ENCODE results near the gene MRPL38.

MRPL38 gene

GRCh38 chr17:75906143-75906884 lies 1.6 kb upstream of the MRPL38 start:
- in situ Hi-C loops (cut with MboI; ENCODE audit: low pct_unique_long_range_greater_than_20kb, low sequenced_read_pairs, unreplicated experiment): loop anchor here (10.0 to 25.0 kb wide), 2 partner anchors 98 to 406 kb away; partner anchors contain the start of genes CDK3 and QRICH2
- TF ChIP-seq, protein P1, sequence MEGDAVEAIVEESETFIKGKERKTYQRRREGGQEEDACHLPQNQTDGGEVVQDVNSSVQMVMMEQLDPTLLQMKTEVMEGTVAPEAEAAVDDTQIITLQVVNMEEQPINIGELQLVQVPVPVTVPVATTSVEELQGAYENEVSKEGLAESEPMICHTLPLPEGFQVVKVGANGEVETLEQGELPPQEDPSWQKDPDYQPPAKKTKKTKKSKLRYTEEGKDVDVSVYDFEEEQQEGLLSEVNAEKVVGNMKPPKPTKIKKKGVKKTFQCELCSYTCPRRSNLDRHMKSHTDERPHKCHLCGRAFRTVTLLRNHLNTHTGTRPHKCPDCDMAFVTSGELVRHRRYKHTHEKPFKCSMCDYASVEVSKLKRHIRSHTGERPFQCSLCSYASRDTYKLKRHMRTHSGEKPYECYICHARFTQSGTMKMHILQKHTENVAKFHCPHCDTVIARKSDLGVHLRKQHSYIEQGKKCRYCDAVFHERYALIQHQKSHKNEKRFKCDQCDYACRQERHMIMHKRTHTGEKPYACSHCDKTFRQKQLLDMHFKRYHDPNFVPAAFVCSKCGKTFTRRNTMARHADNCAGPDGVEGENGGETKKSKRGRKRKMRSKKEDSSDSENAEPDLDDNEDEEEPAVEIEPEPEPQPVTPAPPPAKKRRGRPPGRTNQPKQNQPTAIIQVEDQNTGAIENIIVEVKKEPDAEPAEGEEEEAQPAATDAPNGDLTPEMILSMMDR (IDR thresholded peaks at IDR 0.05; ENCODE audit: extremely low read depth, insufficient read depth, missing control alignments): no peak
- no peak for DNase-seq (ENCODE audit: low spot score)

- no peak for DNase-seq (ENCODE audit: low spot score)
- TF ChIP-seq, protein P1 (IDR thresholded peaks at IDR 0.05; ENCODE audit: extremely low read depth, insufficient read depth, missing control alignments): no peak
- in situ Hi-C loops (cut with MboI; ENCODE audit: low pct_unique_long_range_greater_than_20kb, low sequenced_read_pairs, unreplicated experiment): loop anchor here (10.0 to 25.0 kb wide), 2 partner anchors 102 to 410 kb away; partner anchors contain the start of genes CDK3 and QRICH2
Measured at GRCh38 chr17:75902406-75902805, 2.3 kb downstream of the MRPL38 start.

DNA sequence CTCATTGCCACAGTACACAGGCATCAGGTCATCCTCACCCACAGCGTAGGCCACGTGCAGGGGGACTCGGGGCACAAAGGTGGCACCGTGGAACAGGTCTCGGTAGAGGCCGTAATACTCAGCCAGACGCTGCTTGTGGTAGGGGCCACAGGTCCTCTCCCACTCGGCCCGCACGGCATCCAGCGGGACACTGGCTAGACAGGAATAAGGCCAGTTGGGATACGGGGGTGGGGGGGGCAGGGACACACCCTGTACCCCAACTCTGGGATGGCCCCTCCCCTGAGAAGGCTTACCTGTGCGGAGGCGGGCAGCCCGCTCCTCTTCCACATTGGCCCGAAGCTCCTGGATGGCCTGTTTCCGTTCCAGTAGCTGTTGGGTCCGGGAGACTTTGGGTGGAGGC lies 3.0 kb downstream of the MRPL38 start:
- no peak for DNase-seq (ENCODE audit: low spot score)
- TF ChIP-seq, protein P1 (IDR thresholded peaks at IDR 0.05; ENCODE audit: extremely low read depth, insufficient read depth, missing control alignments): no peak
- in situ Hi-C loops (cut with MboI; ENCODE audit: low pct_unique_long_range_greater_than_20kb, low sequenced_read_pairs, unreplicated experiment): loop anchor here (10.0 to 25.0 kb wide), 2 partner anchors 103 to 411 kb away; partner anchors contain the start of genes CDK3 and QRICH2

DNA sequence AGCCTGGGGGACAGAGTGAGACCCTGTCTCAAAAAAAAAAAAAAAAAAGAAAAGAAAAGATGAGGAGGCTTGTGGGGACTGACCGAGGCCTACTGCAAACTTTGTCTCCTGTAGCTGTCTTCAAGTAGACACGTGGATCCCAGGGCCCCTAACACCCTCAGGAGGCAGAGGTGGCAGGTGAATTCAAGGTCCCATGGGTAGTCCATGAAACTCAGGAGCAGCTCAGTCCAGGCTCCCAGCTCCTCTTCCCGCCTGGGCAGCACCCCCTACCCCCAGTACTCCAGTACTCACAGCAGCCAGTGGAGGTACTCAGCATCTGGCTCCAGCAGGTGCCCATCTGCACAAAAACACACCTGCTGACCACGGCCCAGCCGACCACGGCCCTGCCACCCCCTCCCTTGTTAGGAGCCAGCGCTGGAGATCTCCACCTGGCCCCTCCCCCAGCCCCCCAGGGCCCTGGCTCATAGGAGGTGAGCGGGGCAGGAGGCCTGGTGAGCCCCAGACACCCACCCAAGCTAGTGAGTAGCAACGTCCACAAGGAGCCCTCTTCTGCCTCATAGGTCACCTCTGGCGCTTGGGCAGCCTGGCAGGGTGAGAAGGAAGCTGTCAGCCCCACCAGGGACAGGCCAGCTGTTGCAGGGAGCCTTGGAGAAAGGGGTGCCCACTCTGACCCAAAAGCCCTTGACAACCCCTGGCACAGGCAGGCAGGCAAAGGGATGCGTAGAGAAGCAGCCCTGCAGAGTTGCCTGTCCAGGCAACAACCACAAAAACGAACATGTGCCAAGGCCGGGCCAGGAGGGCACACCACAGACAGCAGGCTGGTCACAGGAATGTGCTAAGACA lies 3.8 kb downstream of the MRPL38 start:
- DNase-seq (ENCODE audit: low spot score): no peak
- in situ Hi-C loops (cut with MboI; ENCODE audit: low pct_unique_long_range_greater_than_20kb, low sequenced_read_pairs, unreplicated experiment): loop anchor here (10.0 to 25.0 kb wide), 2 partner anchors 104 to 411 kb away; partner anchors contain the start of genes CDK3 and QRICH2
- TF ChIP-seq, protein P1 (IDR thresholded peaks at IDR 0.05; ENCODE audit: extremely low read depth, insufficient read depth, missing control alignments): no peak

DNA sequence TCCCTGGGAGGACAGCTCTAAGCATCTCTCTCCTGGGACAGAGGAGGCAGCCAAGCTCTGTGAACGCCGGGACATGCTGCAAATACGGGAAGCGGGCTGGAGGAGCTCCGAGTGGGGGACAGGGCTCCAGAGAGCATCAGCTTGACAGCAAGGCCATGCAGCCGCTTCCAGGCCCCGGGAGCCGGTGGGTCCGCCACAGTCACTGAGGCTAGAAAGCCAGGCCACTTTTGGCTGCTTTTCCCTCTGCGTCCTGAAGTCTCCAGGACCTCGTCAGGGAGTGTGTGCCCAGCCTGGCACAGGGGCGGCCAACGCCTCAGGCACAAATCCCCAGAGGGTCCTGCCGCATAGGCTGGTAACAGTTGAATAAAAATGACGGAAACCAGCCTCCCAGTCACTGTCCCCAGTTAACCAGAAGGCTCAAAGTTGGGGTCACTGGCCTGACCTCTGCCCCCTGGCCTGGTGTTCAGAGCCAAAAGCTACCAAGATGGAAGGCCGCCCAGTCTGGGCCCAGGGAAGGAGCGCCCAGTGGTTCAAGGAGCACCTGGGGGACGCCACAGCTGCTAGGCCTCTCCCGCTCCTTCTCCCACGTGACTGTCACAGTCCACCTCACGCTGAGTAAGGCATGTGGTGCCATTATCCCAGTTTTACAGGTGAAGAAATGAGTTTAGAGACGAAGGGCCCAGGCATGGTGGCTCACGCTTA lies 4.8 kb downstream of the MRPL38 start:
- in situ Hi-C loops (cut with MboI; ENCODE audit: low pct_unique_long_range_greater_than_20kb, low sequenced_read_pairs, unreplicated experiment): loop anchor here (10.0 to 25.0 kb wide), 2 partner anchors 105 to 412 kb away; partner anchors contain the start of genes CDK3 and QRICH2
- TF ChIP-seq, protein P1 (IDR thresholded peaks at IDR 0.05; ENCODE audit: extremely low read depth, insufficient read depth, missing control alignments): no peak
- no peak for DNase-seq (ENCODE audit: low spot score)

DNA sequence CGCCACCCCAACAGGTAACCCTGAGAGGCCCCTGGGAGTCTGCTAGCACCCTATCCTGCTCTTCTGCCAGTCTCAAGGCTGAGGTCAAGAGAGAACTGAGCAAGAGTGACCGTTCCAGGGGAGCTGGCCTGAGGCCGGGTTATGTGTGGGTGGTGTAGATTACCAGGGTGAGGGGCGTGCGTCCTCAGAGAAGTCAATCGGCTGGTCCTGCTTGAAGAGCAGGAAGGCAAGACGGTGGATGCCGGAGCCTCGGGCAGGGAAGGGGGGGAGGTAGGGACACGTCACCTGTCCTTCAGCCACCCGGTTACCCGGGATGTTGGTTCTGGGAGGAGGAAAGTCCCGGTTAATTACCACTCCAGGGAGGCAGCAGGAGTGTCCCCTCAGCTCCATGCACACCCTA lies 5.3 kb downstream of the MRPL38 start:
- in situ Hi-C loops (cut with MboI; ENCODE audit: low pct_unique_long_range_greater_than_20kb, low sequenced_read_pairs, unreplicated experiment): no loop called here
- TF ChIP-seq, protein P1 (IDR thresholded peaks at IDR 0.05; ENCODE audit: extremely low read depth, insufficient read depth, missing control alignments): no peak

More for the DNA sequence above, 5.3 kb downstream of the MRPL38 start:
- no peak for DNase-seq (ENCODE audit: low spot score)

Data from GM13977 (cell line).